ENCODE results near the gene JAKMIP2.

GRCh38 chr5:147670815-147671214 lies 111.7 kb downstream of the JAKMIP2 start:
- TF ChIP-seq POLR2A (IDR thresholded peaks at IDR 0.05; ENCODE audit: low read depth, low read length) (no peak), POLR2AphosphoS5 (IDR thresholded peaks at IDR 0.05; ENCODE audit: low read depth, low read length) (no peak), TAF1 (IDR thresholded peaks at IDR 0.05; ENCODE audit: low read depth, low read length) (no peak), POU2F2 (IDR thresholded peaks at IDR 0.05; ENCODE audit: low read depth, low read length) (no peak)

Measured in GM12891 (cell line).